Measurements from ENCODE around the gene NNAT.
"Not testable (repeated sequence)": the region's sequence is repeated elsewhere in the genome, so short reads cannot be mapped to it uniquely, and the experiment has no call there.

The NNAT gene

DNA sequence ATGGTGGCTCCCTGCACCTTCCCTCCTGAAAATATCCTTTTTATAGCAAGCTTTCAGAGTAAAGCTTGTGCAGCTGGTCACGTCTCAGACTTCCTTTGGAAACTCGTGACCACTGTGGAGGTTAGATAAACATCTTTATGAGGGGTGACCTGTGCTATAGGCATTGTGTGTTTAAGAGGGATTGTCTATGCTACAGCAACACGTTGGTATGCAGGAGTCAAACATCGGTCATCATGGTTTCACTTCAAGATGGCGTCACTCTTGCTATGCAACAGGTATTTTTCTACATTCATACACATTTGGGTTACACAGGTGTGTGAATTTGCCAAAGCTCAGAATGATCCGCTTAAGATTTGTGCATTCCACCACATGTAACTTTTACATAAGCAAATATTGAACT lies 21.2 kb downstream of the NNAT start:
- DNase-seq, result no peak

DNA sequence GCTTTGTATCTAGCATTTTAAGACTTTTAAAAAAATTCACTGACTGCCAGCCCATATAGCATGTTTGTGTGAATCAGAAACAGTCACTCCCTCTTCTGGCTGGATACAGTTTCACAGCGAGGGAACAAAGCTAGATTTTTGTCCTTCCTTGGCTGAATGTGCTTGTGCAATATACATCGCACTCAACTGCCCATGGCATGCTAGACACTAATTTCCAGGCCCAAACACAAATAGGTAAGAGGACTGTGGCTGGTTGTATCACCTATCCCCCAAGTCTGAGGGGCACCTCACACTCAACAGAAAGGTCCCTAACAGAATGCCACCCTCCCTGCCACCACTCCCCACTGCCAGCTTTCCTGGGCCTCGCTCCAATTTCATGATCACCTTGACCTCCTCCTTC lies 22.8 kb downstream of the NNAT start:
- DNase-seq, result no peak

DNA sequence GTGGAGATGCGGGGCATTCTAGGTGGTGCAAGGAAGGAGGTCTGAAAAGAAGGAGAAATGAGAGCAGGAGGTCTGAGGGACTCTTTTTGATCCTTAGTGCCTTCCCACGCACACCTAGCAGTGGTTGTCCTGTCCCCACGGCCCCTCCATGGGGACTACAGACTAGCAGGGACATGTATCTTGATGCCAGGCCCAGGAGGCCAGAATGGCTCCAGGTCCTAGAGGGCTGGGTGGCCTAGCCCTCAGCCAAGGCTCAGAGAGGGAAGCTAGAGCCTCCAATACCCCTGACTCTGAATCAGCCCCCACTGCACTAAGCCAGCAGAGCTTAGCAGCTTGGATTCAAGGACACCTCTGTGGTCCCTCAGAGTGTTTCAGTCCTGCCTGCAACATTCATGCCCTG lies 23.3 kb downstream of the NNAT start:
- DNase-seq, result no peak

DNA sequence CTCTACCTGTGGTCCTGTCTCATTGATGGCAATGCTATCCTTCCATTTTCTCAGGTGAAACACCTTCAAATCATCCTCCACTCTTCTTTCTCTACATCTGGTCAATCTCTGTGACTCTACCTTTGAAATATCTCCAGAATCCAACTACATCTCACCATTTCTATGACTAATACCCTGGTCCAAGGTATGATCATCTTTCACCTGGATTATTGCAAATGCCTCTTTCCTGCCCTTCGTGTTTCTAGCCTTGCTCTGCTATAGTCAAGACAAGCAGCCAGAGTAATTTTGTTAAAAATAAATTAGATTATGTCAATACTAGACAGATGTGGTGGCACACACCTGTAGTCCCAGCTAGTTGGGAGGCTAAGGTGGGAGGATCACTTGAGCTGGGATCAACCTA lies 24.5 kb downstream of the NNAT start:
- no peak for DNase-seq

DNA sequence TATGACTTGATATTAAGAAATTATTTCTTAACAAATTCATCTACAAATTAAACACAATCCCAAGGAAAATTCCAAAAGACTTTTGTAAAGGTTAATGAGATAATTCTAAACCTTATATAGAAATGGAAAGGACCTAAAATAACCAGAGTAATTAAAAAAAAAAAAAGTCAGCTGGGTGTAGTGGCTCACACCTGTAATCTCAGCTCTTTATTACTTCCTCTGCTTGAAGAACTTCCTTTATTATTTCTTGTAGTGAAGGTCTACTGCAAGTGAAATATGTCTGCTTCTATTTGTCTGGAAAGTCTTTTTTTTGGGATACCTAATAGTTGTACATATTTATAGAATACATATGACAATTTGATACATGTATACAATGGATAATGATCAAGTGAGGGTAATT lies 26.9 kb downstream of the NNAT start:
- DNase-seq, result no peak

DNA sequence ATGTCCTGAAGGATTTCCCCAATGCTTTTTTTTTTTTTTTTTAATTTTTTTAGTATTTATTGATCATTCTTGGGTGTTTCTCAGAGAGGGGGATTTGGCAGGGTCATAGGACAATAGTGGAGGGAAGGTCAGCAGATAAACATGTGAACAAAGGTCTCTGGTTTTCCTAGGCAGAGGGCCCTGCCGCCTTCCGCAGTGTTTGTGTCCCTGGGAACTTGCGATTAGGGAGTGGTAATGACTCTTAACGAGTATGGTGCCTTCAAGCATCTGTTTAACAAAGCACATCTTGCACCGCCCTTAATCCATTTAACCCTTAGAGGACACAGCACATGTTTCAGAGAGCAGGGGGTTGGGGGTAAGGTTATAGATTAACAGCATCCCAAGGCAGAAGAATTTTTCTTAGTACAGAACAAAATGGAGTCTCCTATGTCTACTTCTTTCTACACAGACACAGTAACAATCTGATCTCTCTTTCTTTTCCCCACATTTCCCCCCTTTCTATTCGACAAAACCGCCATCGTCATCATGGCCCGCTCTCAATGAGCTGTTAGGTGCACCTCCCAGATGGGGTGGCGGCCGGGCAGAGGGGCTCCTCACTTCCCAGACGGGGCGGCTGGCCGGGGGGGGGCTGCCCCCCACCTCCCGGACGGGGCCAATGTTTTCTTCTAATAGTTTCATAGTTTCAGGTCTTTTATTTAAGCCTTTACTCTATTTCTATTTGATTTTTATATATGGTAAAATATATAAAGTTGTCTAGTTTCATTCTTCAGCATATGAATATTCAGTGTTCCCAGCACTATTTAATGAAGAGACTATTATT lies 29.3 kb downstream of the NNAT start:
- DNase-seq, result not testable (repeated sequence)

DNA sequence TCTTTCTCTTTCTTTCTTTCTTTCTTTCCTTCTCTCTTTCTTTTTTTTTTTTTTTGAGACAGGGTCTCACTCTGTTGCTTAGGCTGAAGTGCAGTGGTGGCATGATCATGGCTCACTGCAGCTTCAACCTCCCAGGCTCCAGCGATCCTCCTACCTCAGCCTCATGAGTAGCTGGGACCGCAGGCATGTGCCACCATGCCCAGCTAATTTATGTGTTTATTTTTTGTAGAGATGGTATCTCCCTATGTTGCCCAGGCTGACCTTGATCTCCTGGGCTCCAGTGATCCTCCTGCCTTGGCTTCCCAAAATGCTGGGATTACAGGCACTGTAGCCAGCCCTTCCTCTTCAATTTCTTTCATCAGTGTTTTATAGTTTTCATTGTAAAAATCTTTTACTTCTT lies 30.6 kb downstream of the NNAT start:
- not testable (repeated sequence) for DNase-seq

DNA sequence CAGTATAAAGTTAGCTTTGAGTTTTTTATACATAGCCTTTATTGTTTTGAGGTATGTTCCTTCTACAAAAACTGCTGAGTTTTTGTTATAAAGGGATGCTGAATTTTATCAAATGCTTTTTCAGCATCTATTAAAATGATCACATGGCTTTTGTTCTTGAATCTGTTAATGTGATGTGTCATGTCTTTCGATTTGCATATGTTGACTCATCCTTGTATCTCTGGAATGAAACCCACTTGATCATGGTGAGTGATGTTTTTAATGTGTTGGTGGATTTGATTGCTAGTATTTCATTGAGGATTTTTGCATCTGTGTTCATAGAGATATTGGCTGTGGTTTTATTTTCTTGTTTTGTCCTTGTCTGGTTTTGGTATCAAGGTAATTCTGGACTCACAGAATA lies 31.4 kb downstream of the NNAT start:
- no peak for DNase-seq

DNA sequence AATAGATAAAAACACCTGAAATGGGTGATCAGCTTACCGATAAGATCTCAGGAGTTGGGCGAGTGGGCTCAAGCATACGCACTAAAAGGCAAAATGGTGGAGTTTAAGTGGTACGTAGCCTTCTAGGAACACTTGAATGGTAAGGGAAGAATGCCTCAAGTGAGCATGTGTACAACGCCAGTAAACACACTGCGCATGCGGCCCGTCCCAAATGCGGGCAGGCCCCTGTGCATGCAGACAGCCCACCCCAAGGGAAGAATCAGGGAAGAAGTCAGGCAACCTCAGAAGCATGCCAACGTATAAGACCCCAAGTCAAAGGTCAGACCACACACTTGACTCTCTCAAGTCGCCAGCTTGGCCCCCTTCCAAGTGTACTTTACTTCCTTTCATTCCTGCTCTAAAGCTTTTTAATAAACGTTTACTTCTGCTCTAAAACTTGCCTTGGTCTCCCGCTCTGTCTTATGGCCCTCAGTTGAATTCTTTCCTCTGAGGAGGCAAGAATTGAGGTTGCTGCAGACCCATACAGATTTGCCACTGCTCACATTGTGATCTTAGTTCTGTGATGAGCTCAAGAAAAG lies 33.8 kb downstream of the NNAT start:
- DNase-seq, result not testable (repeated sequence)

DNA sequence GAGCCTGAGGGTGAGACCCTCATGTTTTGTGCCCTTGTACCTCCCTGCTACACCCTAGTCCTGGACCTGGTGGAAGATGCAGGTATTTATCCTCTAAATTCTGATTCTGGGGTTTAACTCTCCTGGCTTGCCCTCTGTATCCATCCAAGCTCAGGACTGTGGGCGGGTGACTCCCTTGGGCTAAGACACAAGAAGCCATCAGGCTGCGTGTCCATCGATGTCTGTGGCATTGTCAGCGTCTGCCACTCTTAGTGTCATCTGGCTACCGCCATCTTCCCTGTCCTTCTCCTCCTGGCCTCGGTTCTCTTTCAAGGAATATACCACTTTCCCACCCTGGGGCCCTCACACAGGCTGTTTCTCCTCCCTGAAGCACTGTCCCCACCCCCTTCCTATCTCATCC lies 35.5 kb downstream of the NNAT start:
- DNase-seq, result no peak

DNA sequence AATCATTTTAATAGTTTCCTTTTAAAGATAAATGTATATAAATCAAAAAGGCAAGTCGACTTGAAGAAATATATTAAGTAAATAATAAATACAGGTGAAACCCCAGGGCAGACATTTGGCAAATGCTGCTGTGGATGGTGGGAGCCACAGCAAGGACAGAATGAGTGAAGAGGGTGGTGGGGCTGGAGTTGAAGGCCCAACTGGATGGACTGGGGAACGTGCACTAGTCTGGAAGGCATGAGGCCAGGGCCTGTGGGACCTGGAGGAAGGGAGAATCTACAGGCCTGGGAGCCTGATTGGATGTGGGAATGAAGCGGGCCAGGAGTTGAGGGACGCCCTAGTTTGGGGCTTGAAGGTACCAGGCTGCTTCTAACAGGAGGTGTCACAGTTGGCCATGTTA lies 37.3 kb downstream of the NNAT start:
- DNase-seq, result no peak

DNA sequence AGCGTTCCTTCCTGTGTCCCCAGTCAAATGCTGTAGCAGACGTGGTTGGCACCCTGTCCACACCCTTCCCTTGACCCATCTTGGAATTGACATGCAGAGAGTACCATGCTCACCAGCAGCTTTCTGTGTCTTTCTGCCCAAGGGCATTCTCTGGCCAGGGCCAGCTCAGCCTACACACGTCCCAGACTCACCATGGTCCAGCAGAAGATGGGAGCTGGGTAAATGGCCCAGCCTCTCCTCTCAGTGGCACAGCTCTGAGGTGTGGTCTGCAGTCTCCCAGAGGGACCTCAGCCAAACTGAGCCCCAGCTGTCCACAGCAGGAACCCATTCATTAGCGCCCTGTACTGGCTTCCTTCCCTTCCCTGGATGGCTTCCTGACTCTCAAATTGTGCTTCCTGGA lies 37.7 kb downstream of the NNAT start:
- no peak for DNase-seq

DNA sequence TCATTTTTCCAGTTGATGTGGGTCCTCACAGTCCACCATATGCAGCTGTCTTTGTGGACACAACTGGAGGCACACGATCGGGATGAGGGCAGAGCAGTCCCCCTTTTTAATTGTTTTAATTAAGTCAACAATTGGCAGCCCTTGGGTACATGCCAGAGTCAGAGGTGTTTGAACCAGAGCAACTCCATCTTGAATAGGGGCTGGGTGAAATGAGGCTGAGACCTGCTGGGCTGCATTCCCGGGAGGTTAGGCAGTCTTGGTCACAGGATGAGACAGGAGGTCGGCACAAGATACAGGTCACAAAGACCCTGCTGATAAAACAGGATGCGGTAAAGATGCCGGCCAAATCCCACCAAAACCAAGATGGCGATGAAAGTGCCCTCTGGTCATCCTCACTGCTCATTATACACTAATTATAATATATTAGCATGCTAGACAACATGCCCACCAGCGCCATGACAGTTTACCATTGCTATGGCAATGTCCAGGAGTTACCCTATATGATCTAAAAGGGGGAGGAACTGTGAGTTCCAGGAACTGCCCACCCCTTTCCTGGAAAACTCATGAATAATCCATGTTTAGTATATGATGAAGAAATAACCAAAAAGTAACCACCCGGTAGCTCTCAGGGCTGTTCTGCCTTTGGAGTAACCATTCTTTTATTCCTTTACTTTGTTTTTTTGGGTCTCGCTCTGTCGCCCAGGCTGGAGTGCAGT lies 38.4 kb downstream of the NNAT start:
- no peak for DNase-seq

DNA sequence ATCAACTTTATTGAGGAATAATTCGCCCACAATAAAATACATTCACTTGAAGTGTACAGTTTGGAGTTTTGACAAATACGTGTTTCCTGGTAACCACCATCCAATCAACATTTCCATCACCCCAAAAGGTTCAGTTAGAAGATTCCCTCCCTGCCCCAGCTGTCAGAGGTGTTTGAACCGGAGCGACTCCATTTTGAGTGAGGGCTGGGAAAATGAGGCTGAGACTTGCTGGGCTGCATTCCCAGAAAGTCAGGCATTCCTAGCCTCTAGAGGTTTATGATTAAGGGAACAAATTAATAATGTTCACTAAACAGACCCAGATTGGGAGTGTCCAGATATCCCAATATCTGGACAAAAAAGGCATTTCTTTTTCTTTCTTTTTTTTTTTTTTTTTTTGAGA lies 39.6 kb downstream of the NNAT start:
- no peak for DNase-seq

DNA sequence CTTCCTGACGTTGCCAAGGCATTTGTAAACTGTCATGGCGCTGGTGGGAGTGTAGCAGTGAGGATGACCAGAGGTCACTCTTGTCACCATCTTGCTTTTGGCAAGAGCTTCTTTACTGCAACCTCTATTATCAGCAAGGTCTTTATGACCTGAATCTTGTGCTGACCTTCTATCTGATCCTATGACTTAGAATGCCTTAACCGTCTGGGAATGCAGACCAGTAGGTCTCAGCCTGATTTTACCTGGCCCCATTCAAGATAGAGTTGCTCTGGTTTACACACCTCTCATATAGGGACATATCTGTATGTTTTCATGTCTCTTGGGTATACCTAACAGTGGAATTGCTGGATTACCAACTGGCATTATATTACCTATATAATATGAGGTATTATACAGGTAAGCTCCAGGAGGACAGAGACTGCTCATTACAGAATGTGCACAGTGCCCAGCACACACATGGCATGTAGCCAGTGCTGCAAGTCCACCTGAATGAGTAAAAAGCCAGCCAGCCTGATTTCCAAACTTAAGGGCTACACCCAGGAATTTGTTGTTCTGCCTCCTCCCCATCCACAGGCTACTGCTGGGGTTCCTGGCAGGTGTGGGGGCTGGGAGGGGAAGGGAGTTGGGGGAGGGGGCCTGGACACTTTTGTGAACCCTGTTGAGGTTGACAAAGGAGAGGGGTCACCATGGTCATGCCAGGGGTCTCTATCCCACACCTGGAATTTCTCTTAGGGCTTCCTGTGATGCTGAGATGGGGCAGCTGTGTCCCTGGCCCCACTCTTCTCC lies 41.8 kb downstream of the NNAT start:
- no peak for DNase-seq

DNA sequence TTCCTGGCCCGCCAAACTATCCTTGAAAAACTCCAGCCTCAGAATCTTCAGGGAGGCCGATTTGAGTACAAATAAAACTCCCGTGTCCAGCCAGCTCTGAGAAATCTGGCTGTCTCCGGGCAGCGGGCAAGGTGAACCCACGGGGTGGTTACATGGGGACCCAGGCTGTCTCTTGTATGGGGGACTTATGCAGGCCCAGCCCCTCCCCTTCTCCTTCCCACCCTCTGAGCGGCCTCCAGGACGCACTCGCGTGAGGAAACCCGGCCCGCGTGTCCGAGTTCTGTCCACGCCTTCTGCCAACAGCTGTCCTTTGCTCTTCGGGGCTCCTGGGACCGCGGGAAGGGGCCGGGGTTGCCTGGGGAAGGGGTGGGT lies 43.0 kb downstream of the NNAT start:
- no peak for DNase-seq

DNA sequence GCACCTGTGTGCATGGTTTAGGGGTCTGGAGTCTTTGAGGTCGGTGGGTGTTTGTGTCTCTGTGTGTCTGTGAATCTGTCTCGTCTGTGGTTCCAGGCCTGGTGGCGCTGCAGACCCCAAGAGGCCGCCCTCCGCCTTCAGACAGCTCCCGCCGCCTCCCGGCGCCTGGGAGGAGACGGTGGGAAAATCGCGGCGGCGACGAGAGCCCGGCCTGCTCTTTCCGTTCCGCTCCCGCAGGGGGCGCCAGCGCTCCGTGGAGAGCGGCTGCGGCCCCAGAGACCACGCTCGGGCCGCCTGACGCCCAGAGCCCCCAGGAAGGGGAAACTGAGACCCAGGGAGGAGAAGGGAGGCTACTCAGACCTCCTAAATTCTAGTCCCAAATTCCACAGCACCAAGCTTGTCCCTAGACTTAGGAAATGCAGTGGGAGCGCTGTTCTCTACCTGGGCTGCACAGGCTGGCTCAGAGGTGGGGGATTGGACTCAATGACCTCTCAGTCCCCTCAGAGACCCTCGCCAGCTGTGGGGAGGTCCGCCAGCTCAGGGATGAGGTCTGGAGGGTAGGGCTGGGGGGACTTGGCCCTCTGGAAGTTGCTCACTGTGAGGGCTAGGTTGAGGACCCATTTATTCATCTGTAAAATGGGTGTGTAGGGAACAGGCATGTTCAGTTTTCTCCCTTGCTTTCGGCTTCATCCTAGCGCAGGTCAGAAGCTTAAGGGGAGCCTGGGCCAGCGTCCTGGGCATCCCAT lies 43.5 kb downstream of the NNAT start:
- peak; percentile 57 for DNase-seq

DNA sequence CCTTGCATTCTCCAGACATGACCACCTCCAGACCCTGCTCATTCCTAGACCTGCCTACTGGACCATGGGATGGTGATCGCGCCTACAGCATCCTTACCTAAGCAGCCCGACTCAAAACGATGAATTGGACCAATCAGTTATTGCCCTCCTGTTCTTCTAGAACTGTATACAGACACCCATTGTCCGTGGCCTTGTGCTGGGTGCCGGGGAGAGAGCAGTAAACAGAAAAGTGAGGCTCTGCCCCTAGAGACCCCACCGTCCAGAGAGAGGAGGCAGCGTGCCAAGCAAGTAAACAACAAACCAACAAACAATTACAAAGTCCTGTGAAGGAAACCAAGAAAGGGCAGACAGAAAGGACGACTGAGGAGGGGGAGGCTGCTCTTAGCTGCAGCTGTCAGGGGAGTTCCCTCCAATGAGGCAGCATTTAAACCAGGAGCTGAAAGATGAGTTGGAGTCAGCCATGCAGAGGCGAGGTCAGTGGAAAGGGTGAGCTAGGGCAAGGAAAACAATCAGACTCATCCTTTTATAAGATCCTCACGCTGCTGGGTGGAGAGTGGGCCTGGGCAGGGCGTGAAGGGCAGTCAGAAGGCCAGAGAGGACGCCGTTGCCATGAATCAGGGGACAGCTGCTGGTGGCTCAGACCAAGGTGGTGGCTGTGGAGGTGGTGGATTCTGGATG lies 44.2 kb downstream of the NNAT start:
- peak; percentile 47 for DNase-seq

DNA sequence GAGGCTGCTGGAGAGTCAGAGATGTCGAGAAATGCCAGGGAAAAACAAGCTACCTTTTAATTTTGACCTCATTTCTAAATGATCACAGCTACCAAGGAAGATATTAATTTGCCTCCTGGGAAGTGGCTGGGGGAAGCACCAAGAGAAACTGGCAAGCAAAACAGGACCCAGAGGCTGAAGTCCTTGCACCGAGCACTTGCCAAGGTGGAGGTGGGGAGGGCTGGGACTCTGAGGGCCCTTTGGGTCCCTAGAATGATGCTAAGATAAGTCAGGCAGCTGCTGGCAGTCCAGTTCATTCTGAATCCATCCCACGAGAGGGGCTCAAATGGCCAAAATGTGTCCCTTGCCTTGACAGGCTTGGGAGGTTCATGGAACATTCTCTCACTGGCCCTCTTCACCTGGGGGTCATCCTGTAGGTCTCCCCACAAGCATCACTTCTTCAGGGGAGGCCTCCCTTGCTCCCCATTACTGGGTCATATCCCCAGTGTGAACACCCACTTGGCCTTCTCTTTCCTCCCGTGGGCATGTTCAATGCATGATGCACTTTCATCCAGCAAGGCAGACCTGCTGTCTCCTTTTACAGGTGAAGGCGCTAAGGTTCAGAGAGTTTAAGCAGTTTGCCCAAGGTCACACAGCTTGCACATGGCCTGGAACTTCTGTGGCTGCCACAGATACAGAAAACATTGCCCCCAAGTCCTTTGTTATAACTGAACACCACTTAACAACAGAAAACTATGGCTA lies 45.7 kb downstream of the NNAT start:
- DNase-seq, result no peak

DNA sequence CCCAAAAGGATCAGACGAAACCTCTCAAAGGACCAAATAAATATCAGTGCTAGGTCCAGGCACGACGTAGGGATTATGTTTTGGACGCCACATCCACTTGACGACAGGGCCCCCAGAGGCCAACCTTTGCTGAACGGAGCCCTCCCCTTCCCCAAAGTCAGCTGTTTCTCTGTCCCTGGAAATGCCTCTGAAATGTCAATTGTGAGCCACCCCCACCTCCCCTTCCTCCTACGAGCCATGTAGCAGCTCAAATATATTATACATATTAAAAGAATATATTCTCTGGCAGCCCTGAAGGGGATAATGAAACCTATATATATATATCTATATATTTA lies 46.2 kb downstream of the NNAT start:
- peak; percentile 43 for DNase-seq

Measured in NCI-H1092 (cell line).